Spleen (tissue), 11 donors: ENCODE data around the gene ATF6B. TPM values are rescaled to one million over a fixed set of nuclear protein-coding genes. Genes with fewer than 3 reads are reported as not detected.

Experiments
- DNase-seq: peaks from one replicate; pipeline ENCODE4 v3.0.0-alpha.2; 2020
- H3K27ac ChIP-seq, 8 donors: fragments of 200-600 bp; sonication (generic) in 7 of 8; 1 replicate in 4 of 8; 2 replicates in 4 of 8; pipeline versions ENCODE4 v1.5.0 to v1.8.0; 2016 to 2021; ENCODE audit warnings: inconsistent platforms in 4 of 8, mild to moderate bottlenecking in 4 of 8, moderate library complexity in 1 of 8
- H3K27me3 ChIP-seq, 7 donors: fragments of 200-600 bp; sonication (generic) in 6 of 7; replicated peaks in 1 of 7; 1 replicate in 4 of 7; 2 replicates in 3 of 7; pipeline versions ENCODE4 v1.5.0 to v1.8.0; 2016 to 2021; ENCODE audit warnings: inconsistent platforms in 3 of 7, mild to moderate bottlenecking in 1 of 7
- H3K36me3 ChIP-seq, 6 donors: fragments of 200-600 bp; sonication (generic) in 5 of 6; 1 replicate in 4 of 6; 2 replicates in 2 of 6; pipeline versions ENCODE4 v1.5.0 to v1.8.0; 2016 to 2021; ENCODE audit warnings: inconsistent platforms in 2 of 6
- H3K4me1 ChIP-seq, 6 donors: fragments of 200-600 bp; sonication (generic) in 5 of 6; 1 replicate in 3 of 6; 2 replicates in 3 of 6; pipeline versions ENCODE4 v1.5.0 to v1.8.0; 2016 to 2021; ENCODE audit warnings: inconsistent platforms in 3 of 6
- H3K4me3 ChIP-seq, 8 donors: fragments of 200-600 bp; sonication (generic) in 7 of 8; 1 replicate in 4 of 8; 2 replicates in 4 of 8; pipeline versions ENCODE4 v1.5.0 to v1.8.0; 2016 to 2021; ENCODE audit warnings: inconsistent platforms in 4 of 8, mild to moderate bottlenecking in 4 of 8, moderate library complexity in 2 of 8
- H3K9me3 ChIP-seq, 8 donors: fragments of 200-600 bp; sonication (generic) in 7 of 8; 1 replicate in 4 of 8; 2 replicates in 4 of 8; pipeline versions ENCODE4 v1.5.0 to v1.8.0; 2016 to 2021; ENCODE audit warnings: inconsistent platforms in 4 of 8
- CTCF ChIP-seq, 11 experiments: fragments of 200-600 bp in 7 of 11; fragments of 450-650 bp in 4 of 11; sonication (generic) in 4 of 11; IDR thresholded peaks in 8 of 11; conservative IDR thresholded peaks in 3 of 11; 1 replicate in 7 of 11; 2 replicates in 4 of 11; pipeline versions ENCODE4 v1.4.0 to v1.8.0; 2016 to 2021; ENCODE audit warnings: antibody characterized with exemption in 11 of 11, inconsistent platforms in 4 of 11, mild to moderate bottlenecking in 1 of 11
- POLR2A ChIP-seq, 3 donors: fragments of 450-650 bp; IDR thresholded peaks; one replicate each; pipeline ENCODE4 v1.5.1; 2017; ENCODE audit warnings: antibody characterized with exemption in 3 of 3, mild to moderate bottlenecking in 1 of 3
- POLR2AphosphoS5 ChIP-seq, 3 donors: sonication (generic); formaldehyde crosslinking; IDR thresholded peaks; one replicate each; pipeline ENCODE4 v1.5.1; 2017; ENCODE audit warnings: antibody characterized with exemption in 3 of 3
- WGBS, 5 donors: extraction: QIAGEN DNeasy Blood & Tissue Kit in 3 of 5; methylation state at CpG; one replicate each; pipeline versions ENCODE4 v1.1.5 to v1.1.7; 2013 to 2018; 5-methylcytosine and 5-hydroxymethylcytosine counted together
- intact Hi-C: fragments of 100-400 bp; cut with DNase I; formaldehyde crosslinking; loops from one replicate; pipeline ENCODE4 v1.15.0; 2023; ENCODE audit warnings: low total_unique reads
- polyA plus RNA-seq, 3 donors: library from polyadenylated mRNA; stranded (reverse); fragments of 200-250 nt; gene quantifications; one replicate each; pipeline ENCODE4 v1.2.1, GENCODE V29; 2013
- total RNA-seq, 7 donors: library from RNA; depleted of rRNA in 3 of 7; stranded (reverse); fragments of >200 nt in 3 of 7; fragmentation: NEBNext Ultra II Directional in 4 of 7; extraction: Animal tissue kit (Norgen Biotek cat#: 25700) in 4 of 7; gene quantifications; one replicate each; pipeline versions ENCODE4 v1.1.0 to v1.2.1, GENCODE V29; 2016 to 2021
- donor health status: healthy with polysubstance abuse.
- donor health status: DM: no; HTN: no; CAD: no; lungs with moderate emphysema.
- donor health status: DM: no; HTN: no; CAD: no.
- donor health status: Bipolar disorder and iron deficiency.
- donor health status: healthy.
- donor health status: DM: no; HTN: no; CAD: no.
- donor health status: DM: yes; HTN: yes; CAD: no.

Gene ATF6B
- total and polyA plus RNA-seq, 10 donors = 45.3 to 126 (median 92.7) TPM

DNA sequence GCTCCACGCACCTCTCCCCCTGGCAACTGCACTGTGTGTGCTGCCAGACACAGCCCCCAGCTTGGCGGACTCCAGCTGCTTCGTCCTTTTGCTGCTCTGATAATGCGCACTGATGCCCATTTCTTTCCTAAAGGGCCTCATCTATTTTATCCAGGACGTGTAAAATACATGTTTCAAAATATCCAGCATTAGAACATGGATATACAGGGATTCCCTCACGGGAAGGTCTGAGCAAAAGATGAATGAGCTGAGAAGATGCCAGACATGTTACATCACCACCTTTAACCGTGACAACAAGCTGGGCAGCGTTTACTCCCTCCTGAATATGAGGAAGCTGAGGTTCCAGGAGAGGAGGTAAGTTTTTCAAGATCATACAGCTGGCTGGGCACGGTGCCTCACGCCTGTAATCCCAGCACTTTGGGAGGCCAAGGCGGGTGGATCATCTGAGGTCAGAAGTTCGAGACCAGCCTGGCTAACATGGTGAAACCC is 51.7 kb downstream of the ATF6B start:
- WGBS, 5 donors = 61 to 78% (median 68%) methylated on average over 11 to 12 of the region's 12 CpGs
- peaks cover 0 to 10% (median 3%) of the 10 kb centered on the region in 6 donors for H3K4me1 ChIP-seq
- no peak for DNase-seq
- no peaks in the 10 kb centered on the region for H3K27me3 ChIP-seq
- peaks cover 0 to 79% (median 7%) of the 10 kb centered on the region in 6 donors for H3K36me3 ChIP-seq
- no peak overlapping the region for H3K27ac ChIP-seq
- no peak overlapping the region for H3K4me3 ChIP-seq
- intact Hi-C loops = no loop called here
- TF ChIP-seq POLR2A (IDR thresholded peaks at IDR 0.05) (no peak), POLR2AphosphoS5 (IDR thresholded peaks at IDR 0.05) (no peak), CTCF (IDR thresholded peaks at IDR 0.05 in 8 of 11, conservative IDR thresholded peaks at IDR 0.05 in 3 of 11) (no peak)
- H3K9me3 ChIP-seq = no peaks in the 10 kb centered on the region

GRCh38 chr6:32075781-32076180 is 52.3 kb downstream of the ATF6B start:
- Histone ChIP-seq H3K9me3 (no peaks in the 10 kb centered on the region), H3K36me3 (peaks cover 0 to 79% (median 7%) of the 10 kb centered on the region in 6 donors), H3K27me3 (no peaks in the 10 kb centered on the region), H3K4me3 (no peak overlapping the region), H3K27ac (no peak overlapping the region), H3K4me1 (peaks cover 0 to 6% (median 0%) of the 10 kb centered on the region in 6 donors)
- TF ChIP-seq POLR2A (IDR thresholded peaks at IDR 0.05) (no peak), POLR2AphosphoS5 (IDR thresholded peaks at IDR 0.05) (no peak), CTCF (IDR thresholded peaks at IDR 0.05 in 8 of 11, conservative IDR thresholded peaks at IDR 0.05 in 3 of 11) (no peak)
- no peak for DNase-seq
- intact Hi-C loops = no loop called here
- WGBS, 5 donors = 74 to 92% (median 83%) methylated on average over 3 of the region's 3 CpGs

GRCh38 chr6:32074996-32075532 is 53.0 kb downstream of the ATF6B start:
- Histone ChIP-seq H3K4me3 (no peak overlapping the region), H3K4me1 (peaks cover 0 to 6% (median 0%) of the 10 kb centered on the region in 6 donors), H3K27ac (no peak overlapping the region), H3K9me3 (no peaks in the 10 kb centered on the region), H3K36me3 (peaks cover 0 to 84% (median 7%) of the 10 kb centered on the region in 6 donors), H3K27me3 (no peaks in the 10 kb centered on the region)
- 85 to 96% (median 90%) methylated on average over 8 of the region's 8 CpGs for WGBS, 5 donors
- no peak for TF ChIP-seq CTCF (IDR thresholded peaks at IDR 0.05 in 8 of 11, conservative IDR thresholded peaks at IDR 0.05 in 3 of 11)
- TF ChIP-seq POLR2A (IDR thresholded peaks at IDR 0.05) = no peak
- no peak for TF ChIP-seq POLR2AphosphoS5 (IDR thresholded peaks at IDR 0.05)
- intact Hi-C loops = no loop called here
- DNase-seq = no peak

- TF ChIP-seq POLR2A (IDR thresholded peaks at IDR 0.05) (no peak), POLR2AphosphoS5 (IDR thresholded peaks at IDR 0.05) (no peak), CTCF (IDR thresholded peaks at IDR 0.05 in 8 of 11, conservative IDR thresholded peaks at IDR 0.05 in 3 of 11) (no peak)
- Histone ChIP-seq H3K27ac (no peak overlapping the region), H3K4me1 (peaks cover 0 to 6% (median 0%) of the 10 kb centered on the region in 6 donors), H3K36me3 (peaks cover 0 to 87% (median 10%) of the 10 kb centered on the region in 6 donors), H3K4me3 (no peak overlapping the region), H3K27me3 (no peaks in the 10 kb centered on the region), H3K9me3 (no peaks in the 10 kb centered on the region)
- WGBS, 5 donors = 86 to 95% (median 90%) methylated on average over 8 to 10 of the region's 10 CpGs
- no peak for DNase-seq
- intact Hi-C loops = no loop called here
Measured at GRCh38 chr6:32073613-32074012, 54.4 kb downstream of the ATF6B start.
